ENCODE data around the gene SLC43A2.
"Not testable (repeated sequence)": the region's sequence is repeated elsewhere in the genome, so short reads cannot be mapped to it uniquely, and the experiment has no call there.

SLC43A2 gene

GRCh38 chr17:1583556-1583955 lies 45.1 kb downstream of the SLC43A2 start:
- no peaks in the 10 kb centered on the region for H3K9me3 ChIP-seq (ENCODE audit: control insufficient read depth, insufficient read depth, low read length)
- H3K27ac ChIP-seq (ENCODE audit: low read depth, low read length), result no peak overlapping the region
- H3K4me3 ChIP-seq (ENCODE audit: low read depth, low read length), result no peak overlapping the region
- H3K27me3 ChIP-seq (ENCODE audit: control insufficient read depth, insufficient read depth, low read length), result no peaks in the 10 kb centered on the region
- peaks cover 23% of the 10 kb centered on the region for H3K4me1 ChIP-seq (ENCODE audit: control insufficient read depth, insufficient read depth, low read length)
- H3K36me3 ChIP-seq (ENCODE audit: control insufficient read depth, insufficient read depth, low read length), result 0 out of 2 replicates have a peak, but pooled peaks cover 4% of the 10 kb centered on the region
- H3K9ac ChIP-seq (ENCODE audit: low read depth, low read length), result no peak overlapping the region

GRCh38 chr17:1582374-1582773 lies 46.3 kb downstream of the SLC43A2 start:
- Histone ChIP-seq H3K9ac (ENCODE audit: low read depth, low read length) (no peak overlapping the region), H3K36me3 (ENCODE audit: control insufficient read depth, insufficient read depth, low read length) (0 out of 2 replicates have a peak, but pooled peaks cover 4% of the 10 kb centered on the region), H3K27me3 (ENCODE audit: control insufficient read depth, insufficient read depth, low read length) (no peaks in the 10 kb centered on the region), H3K27ac (ENCODE audit: low read depth, low read length) (no peak overlapping the region), H3K4me1 (ENCODE audit: control insufficient read depth, insufficient read depth, low read length) (peaks cover 27% of the 10 kb centered on the region), H3K9me3 (ENCODE audit: control insufficient read depth, insufficient read depth, low read length) (no peaks in the 10 kb centered on the region), H3K4me3 (ENCODE audit: low read depth, low read length) (no peak overlapping the region)

DNA sequence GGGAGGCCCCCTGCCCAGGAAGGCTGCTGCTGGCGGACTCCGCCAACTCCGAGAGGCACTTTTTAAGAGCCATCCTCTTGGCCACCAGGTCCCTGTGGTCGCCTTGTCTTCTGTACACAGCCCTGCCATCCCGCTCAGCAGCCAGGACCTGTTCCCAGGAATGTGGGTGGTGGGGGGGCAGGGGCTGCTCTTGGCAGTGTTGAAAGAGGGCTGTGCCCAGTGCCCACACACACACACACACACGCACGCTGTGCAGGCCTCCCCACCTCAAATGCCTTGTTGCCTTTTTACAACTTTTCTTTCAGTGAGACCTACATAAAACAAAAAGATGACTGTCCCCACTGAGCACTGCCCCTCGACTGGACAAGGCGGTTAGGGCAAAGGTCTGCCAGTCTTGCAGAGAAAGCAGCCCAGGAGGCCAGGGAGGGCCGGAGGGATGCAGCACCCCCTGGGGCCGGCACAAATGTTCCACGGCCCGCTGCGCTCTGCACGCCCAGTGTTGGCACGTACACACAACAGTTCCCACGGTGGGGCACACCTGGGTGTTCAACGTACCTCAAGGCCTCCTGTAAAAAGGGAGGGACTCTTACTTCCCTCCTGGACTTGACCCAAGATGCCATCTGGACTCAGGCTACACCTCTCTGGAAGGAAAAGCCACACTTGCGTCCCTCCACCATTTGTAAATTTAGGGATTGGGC lies 47.5 kb downstream of the SLC43A2 start:
- H3K4me3 ChIP-seq (ENCODE audit: low read depth, low read length), result no peak overlapping the region
- peaks cover 24% of the 10 kb centered on the region for H3K4me1 ChIP-seq (ENCODE audit: control insufficient read depth, insufficient read depth, low read length)
- H3K9ac ChIP-seq (ENCODE audit: low read depth, low read length), result no peak overlapping the region
- 0 out of 2 replicates have a peak, but pooled peaks cover 4% of the 10 kb centered on the region for H3K36me3 ChIP-seq (ENCODE audit: control insufficient read depth, insufficient read depth, low read length)
- H3K27ac ChIP-seq (ENCODE audit: low read depth, low read length), result no peak overlapping the region
- H3K27me3 ChIP-seq (ENCODE audit: control insufficient read depth, insufficient read depth, low read length), result no peaks in the 10 kb centered on the region
- no peaks in the 10 kb centered on the region for H3K9me3 ChIP-seq (ENCODE audit: control insufficient read depth, insufficient read depth, low read length)

- Histone ChIP-seq H3K9me3 (ENCODE audit: control insufficient read depth, insufficient read depth, low read length) (no peaks in the 10 kb centered on the region), H3K27me3 (ENCODE audit: control insufficient read depth, insufficient read depth, low read length) (no peaks in the 10 kb centered on the region), H3K4me1 (ENCODE audit: control insufficient read depth, insufficient read depth, low read length) (peaks cover 15% of the 10 kb centered on the region), H3K4me3 (ENCODE audit: low read depth, low read length) (no peak overlapping the region), H3K9ac (ENCODE audit: low read depth, low read length) (no peak overlapping the region), H3K27ac (ENCODE audit: low read depth, low read length) (no peak overlapping the region), H3K36me3 (ENCODE audit: control insufficient read depth, insufficient read depth, low read length) (0 out of 2 replicates have a peak, but pooled peaks cover 4% of the 10 kb centered on the region)
Measured at GRCh38 chr17:1578029-1578428, 50.6 kb downstream of the SLC43A2 start.

GRCh38 chr17:1577583-1578013 lies 51.0 kb downstream of the SLC43A2 start:
- Histone ChIP-seq H3K36me3 (ENCODE audit: control insufficient read depth, insufficient read depth, low read length) (0 out of 2 replicates have a peak, but pooled peaks cover 4% of the 10 kb centered on the region), H3K27me3 (ENCODE audit: control insufficient read depth, insufficient read depth, low read length) (no peaks in the 10 kb centered on the region), H3K4me3 (ENCODE audit: low read depth, low read length) (no peak overlapping the region), H3K27ac (ENCODE audit: low read depth, low read length) (peak overlapping the region; percentile 20), H3K9me3 (ENCODE audit: control insufficient read depth, insufficient read depth, low read length) (no peaks in the 10 kb centered on the region), H3K9ac (ENCODE audit: low read depth, low read length) (no peak overlapping the region), H3K4me1 (ENCODE audit: control insufficient read depth, insufficient read depth, low read length) (peaks cover 15% of the 10 kb centered on the region)

DNA sequence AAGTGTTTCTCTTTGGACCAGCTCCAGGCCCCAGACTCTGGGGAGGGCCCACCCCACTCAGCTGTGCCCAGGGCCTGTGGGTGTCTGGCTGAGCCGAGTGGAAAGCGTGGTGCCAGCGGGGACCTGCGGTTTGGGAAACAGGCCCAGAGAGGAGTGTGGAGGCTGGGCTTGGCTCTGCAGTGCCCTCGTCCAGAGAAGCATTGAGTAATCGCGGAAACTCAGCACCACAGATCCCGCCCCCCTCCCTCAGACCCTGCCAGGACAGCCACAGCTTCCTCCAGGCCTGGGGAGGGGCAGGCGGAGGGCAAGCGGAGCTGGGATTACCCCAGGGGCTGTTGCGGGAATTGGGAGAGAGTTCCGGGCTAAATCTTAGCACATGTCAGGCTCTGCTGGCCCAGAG lies 51.5 kb downstream of the SLC43A2 start:
- 0 out of 2 replicates have a peak, but pooled peaks cover under 1% of the 10 kb centered on the region for H3K36me3 ChIP-seq (ENCODE audit: control insufficient read depth, insufficient read depth, low read length)
- H3K27ac ChIP-seq (ENCODE audit: low read depth, low read length), result peak overlapping the region; percentile 20
- no peaks in the 10 kb centered on the region for H3K9me3 ChIP-seq (ENCODE audit: control insufficient read depth, insufficient read depth, low read length)
- no peak overlapping the region for H3K4me3 ChIP-seq (ENCODE audit: low read depth, low read length)
- H3K27me3 ChIP-seq (ENCODE audit: control insufficient read depth, insufficient read depth, low read length), result no peaks in the 10 kb centered on the region
- H3K4me1 ChIP-seq (ENCODE audit: control insufficient read depth, insufficient read depth, low read length), result peaks cover 15% of the 10 kb centered on the region
- H3K9ac ChIP-seq (ENCODE audit: low read depth, low read length), result no peak overlapping the region

GRCh38 chr17:1576500-1576899 lies 52.1 kb downstream of the SLC43A2 start:
- Histone ChIP-seq H3K36me3 (ENCODE audit: control insufficient read depth, insufficient read depth, low read length) (no peaks in the 10 kb centered on the region), H3K4me3 (ENCODE audit: low read depth, low read length) (no peak overlapping the region), H3K4me1 (ENCODE audit: control insufficient read depth, insufficient read depth, low read length) (peaks cover 15% of the 10 kb centered on the region), H3K9ac (ENCODE audit: low read depth, low read length) (no peak overlapping the region), H3K27ac (ENCODE audit: low read depth, low read length) (no peak overlapping the region), H3K9me3 (ENCODE audit: control insufficient read depth, insufficient read depth, low read length) (no peaks in the 10 kb centered on the region), H3K27me3 (ENCODE audit: control insufficient read depth, insufficient read depth, low read length) (no peaks in the 10 kb centered on the region)

DNA sequence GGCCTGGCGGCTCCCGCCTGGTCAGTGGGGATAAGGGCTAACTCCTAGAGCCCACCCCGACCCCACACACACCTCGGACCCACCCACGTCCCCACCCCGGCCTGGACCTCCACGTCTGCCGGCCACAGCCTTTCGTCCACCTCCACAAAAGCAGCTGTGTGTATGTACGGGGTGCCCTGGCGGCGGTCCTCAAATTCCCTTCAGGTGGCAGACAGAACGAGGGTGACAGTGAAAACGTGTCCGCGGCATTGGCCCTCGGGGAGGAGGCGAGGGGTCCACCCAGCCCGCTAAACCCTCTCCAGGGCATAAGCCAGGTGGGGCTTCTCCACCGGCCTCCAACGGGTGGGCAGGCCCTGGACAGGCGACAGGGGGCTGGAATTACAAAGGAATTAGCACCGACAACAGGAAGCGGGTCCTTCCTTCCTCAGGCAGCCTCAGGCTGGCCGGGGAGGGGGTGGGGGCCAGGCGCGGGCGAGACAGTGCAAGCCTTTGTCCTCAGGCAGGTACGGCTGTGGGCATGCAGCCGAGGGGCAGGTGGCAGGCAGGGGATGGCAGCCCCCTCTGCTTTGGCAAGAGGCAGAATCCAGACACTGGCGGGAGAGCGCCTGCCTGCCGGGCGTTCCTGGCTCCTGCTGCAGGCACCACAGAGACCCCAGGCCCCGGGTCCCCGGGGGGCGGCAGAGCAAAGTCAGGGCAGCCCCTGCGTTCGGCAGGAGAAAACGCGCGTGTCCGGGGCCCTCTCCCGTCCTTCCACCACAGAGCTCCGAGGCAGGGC lies 53.8 kb downstream of the SLC43A2 start:
- Histone ChIP-seq H3K36me3 (ENCODE audit: control insufficient read depth, insufficient read depth, low read length) (no peaks in the 10 kb centered on the region), H3K9ac (ENCODE audit: low read depth, low read length) (no peak overlapping the region), H3K4me1 (ENCODE audit: control insufficient read depth, insufficient read depth, low read length) (peaks cover 15% of the 10 kb centered on the region), H3K27me3 (ENCODE audit: control insufficient read depth, insufficient read depth, low read length) (no peaks in the 10 kb centered on the region), H3K27ac (ENCODE audit: low read depth, low read length) (peak overlapping the region; percentile 40), H3K4me3 (ENCODE audit: low read depth, low read length) (no peak overlapping the region), H3K9me3 (ENCODE audit: control insufficient read depth, insufficient read depth, low read length) (no peaks in the 10 kb centered on the region)

DNA sequence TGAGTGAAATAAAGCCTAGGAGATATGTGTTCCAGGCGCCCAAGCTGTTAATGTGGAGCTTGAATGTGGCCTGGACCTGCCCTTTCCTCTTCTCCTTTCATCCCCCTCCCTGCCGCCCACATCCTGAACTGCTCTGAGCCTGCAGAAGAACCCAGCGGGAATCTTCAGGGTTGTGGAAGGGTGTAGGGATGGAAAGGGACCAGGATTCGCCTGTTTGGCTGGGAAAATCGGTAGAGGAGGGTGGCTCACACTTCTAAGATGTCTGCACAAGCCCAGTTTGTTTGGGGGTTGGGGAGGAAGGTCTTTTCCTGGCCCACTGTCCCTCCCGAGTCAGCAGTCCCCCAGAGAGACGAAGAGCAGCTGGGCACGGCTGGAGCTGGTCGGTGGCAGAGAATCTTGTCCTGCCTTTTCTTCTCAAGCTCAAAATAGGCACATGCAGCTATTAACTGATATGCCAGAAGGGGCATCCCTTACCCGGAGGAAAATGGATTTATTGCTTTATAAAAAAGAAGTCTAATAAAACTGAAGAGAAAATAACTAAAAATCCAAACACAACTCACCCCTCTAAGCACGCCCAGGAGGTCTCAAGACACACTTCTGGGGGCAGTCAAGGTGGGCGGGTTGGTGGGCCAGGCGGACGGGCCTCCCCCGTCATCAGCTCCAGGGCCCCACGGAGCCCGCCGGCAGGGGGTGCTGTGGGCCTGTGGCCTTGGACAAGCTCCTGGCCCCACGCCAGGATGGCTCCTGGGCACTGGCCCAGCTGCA lies 54.5 kb downstream of the SLC43A2 start:
- Histone ChIP-seq H3K4me3 (ENCODE audit: low read depth, low read length) (no peak overlapping the region), H3K4me1 (ENCODE audit: control insufficient read depth, insufficient read depth, low read length) (peaks cover 16% of the 10 kb centered on the region), H3K36me3 (ENCODE audit: control insufficient read depth, insufficient read depth, low read length) (no peaks in the 10 kb centered on the region), H3K27me3 (ENCODE audit: control insufficient read depth, insufficient read depth, low read length) (no peaks in the 10 kb centered on the region), H3K9ac (ENCODE audit: low read depth, low read length) (no peak overlapping the region), H3K9me3 (ENCODE audit: control insufficient read depth, insufficient read depth, low read length) (no peaks in the 10 kb centered on the region), H3K27ac (ENCODE audit: low read depth, low read length) (no peak overlapping the region)

DNA sequence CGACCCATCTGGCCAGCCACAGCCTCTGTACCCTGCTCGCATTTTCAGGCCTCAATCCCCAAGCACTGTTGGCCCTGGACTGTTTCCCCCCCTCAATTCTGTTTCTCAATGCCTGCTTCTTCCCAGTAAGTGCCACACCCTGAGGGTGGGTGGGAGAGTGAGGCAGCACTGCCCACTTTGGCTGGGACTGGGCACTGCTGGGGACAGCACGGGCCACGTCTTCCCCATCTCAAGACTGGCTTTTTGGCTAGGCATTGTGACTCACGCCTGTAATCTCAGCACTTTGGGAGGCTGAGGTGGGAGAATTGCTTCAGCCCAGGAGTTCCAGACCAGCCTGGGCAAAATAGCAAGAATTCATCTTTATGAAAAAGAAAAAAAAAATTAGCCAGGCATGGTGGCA lies 56.0 kb downstream of the SLC43A2 start:
- H3K9ac ChIP-seq (ENCODE audit: low read depth, low read length); H3K27me3 ChIP-seq (ENCODE audit: control insufficient read depth, insufficient read depth, low read length); H3K4me3 ChIP-seq (ENCODE audit: low read depth, low read length); H3K36me3 ChIP-seq (ENCODE audit: control insufficient read depth, insufficient read depth, low read length); H3K27ac ChIP-seq (ENCODE audit: low read depth, low read length); H3K9me3 ChIP-seq (ENCODE audit: control insufficient read depth, insufficient read depth, low read length): not testable (repeated sequence)
- H3K4me1 ChIP-seq (ENCODE audit: control insufficient read depth, insufficient read depth, low read length), result peaks cover 17% of the 10 kb centered on the region

All from HUES48 (cell line).